Fibroblast of peridontal ligament (primary cell): Measurements from ENCODE around the gene RANBP2.
"Not testable (repeated sequence)": the region's sequence is repeated elsewhere in the genome, so short reads cannot be mapped to it uniquely, and the experiment has no call there.

ENCODE experiments used
- DNase-seq: peaks from one replicate; pipeline ENCODE4 v3.0.0-alpha.2; 2010; ENCODE audit errors: extremely low read depth

The RANBP2 gene

DNA sequence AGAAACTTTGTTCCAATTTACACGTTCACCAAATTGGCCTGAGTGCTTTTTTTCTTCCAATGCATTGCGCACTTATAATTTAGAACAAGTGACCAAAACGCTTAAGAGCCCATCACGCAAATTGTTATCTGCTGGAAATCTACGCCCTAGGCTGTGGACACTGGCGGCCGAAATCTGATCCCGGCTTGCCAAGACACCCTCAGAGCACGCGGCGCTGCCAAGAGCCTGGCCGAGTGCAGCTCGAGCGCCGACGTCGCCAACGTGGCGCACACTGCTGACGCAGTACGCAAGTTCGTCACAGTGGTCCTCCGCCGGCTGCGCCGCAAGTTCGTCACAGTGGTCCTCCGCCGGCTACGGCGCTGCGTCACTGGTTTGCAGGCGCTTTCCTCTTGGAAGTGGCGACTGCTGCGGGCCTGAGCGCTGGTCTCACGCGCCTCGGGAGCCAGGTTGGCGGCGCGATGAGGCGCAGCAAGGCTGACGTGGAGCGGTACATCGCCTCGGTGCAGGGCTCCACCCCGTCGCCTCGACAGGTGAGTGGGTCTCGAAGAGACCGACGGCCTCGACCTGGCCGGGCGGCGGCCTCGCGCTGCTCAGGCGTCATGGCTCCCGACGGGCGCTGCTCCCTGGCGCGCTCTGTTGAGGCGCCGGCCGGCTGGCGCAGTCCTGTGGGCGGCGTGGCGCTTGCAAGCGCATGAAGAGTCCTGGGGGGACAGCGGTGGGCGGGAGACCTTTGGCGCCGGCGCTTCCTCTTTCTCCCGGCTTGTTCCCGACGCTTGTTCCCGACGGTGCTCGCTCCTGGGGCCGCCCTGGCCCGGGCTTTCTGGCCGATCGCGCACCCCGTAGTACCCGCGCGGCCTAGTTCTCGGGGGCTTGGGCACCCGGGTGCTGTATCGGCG, at the start of gene RANBP2:
Gene RANBP2 (plus strand): TSS at position 334 of the 896 bp plus-strand sequence. CDS start 125 bp downstream, at position 459.
- DNase-seq = peak; percentile 99

DNA sequence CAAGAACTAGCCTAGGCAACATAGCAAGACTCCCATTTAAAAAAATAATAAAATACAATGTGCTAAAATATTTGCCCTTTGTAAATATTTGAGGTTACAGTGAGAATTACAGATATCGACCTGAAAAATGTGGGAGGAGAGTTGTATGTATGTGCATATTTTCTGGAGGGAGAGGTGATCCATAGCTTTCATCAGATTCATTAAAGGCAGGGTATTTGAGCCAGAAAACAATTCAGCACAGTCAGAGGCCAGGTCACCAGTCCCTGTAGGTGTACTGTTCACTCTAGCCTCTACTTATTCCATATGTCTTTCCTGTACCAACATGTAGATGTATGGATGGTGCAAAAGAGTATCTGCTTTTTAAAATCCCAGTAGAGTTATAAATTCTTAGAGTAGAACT, 49.0 kb upstream of the RANBP2 start:
- DNase-seq = not testable (repeated sequence)

DNA sequence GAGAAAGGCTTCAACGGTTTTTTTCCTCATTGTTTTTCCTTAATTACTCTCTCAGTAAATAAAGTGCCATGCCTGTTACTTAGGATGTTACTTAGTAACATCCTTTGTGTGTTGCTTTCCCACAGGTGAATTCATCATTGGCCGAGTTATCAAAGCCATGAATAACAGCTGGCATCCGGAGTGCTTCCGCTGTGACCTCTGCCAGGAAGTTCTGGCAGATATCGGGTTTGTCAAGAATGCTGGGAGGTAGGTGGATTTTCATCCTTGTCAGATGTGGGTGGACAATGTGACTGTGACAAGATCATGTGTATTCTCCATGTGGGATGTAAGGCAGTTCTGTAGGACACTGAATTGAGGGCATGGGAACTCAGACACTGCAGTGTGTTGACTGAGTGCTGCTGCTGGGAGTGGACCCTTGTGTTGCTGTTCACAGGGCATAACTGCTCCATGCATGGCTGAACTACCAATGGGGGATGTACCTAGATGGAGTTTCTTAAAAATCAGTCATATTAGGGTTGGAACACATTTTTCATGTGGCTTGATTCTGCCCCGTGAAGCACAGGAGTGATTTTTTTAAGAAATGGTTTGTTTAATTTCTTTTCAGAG, 47.0 kb upstream of the RANBP2 start:
- DNase-seq = not testable (repeated sequence)

- not testable (repeated sequence) for DNase-seq
Observed at GRCh38 chr2:108676522-108676921, 42.8 kb upstream of the RANBP2 start.

- not testable (repeated sequence) for DNase-seq
Observed at GRCh38 chr2:108677239-108677744, 42.0 kb upstream of the RANBP2 start.

DNA sequence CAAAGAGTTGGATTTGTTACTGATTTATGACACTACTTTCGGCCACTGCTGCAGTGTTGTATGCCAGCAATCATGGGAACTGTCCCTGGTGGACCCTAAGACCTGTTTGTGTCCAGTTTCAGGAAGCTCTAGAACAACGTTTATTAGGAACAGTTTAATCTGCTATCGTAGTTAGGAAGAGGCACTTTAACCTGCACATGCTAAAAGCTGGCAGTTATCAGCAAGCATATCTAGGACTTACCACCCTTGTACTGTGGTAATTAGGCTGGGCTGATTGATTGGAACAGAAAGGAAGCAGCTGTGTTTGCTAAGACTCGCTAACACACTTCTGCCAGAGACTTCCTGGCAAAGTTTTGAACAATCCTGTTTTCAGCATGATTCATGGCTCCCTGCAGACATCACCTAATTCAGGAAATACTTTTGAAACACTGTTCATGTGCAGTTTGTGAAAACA, 41.1 kb upstream of the RANBP2 start:
- peak; percentile 64 for DNase-seq

GRCh38 chr2:108680805-108681204, 38.5 kb upstream of the RANBP2 start:
- DNase-seq = not testable (repeated sequence)

- not testable (repeated sequence) for DNase-seq
Observed at GRCh38 chr2:108688818-108689756, 30.2 kb upstream of the RANBP2 start.

DNA sequence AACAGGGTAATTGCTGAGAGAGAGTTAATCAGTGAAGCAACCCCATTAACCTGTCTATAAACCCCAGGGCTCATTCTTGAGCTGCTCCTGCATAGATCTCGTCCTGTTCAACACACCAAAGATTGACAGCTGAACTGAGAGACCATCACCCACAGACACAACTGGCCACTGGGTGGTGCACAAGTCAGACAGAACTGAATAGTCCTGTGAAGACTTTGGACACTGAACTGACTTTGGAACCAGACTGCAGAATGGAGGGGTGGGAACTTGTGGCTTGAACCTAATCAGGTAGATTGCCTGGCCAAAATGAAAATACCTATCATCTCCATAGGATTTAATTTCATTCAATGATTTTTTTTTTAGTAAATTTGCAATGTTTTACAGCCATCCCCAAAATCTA, 29.3 kb upstream of the RANBP2 start:
- DNase-seq = not testable (repeated sequence)

DNA sequence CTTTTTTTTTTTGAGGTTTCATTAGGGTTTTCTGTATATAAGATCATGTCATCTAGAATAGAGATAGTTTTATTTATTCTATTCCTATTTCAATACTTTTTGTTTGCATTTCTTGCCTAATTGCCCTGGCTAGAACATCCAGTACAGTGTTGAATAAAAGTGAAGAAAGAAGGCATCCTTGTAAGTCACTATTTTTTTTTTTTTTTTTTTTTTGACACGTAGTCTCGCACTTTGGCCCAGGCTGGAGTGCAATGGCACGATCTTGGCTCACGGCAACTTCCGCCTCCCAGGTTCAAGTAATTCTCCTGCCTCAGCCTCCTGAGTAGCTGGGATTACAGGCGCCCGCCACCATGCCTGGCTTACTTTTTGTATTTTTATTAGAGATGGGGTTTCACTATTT, 27.8 kb upstream of the RANBP2 start:
- no peak for DNase-seq

- DNase-seq = no peak
Observed at GRCh38 chr2:108701208-108701607, 18.1 kb upstream of the RANBP2 start.

GRCh38 chr2:108701806-108702205, 17.5 kb upstream of the RANBP2 start:
- DNase-seq = no peak

- no peak for DNase-seq
Observed at GRCh38 chr2:108704871-108705270, 14.4 kb upstream of the RANBP2 start.

DNA sequence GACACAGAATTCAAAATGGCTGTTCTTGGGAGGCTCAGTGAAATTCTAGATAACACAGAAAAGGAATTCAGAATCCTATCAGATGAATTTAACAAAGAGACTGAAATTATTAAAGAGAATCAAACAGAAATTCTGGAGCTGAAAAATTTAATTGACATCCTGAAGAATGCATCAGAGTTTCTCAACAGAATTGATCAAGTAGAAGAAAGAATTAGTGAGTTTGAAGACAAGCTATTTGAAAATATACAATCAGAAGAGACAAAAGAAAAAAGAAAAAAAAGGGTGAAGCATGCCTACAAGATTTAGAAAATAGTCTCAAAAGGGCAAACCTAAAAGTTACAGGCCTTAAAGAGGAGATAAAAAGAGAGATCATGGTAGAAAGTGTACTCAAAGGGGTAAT, 12.0 kb upstream of the RANBP2 start:
- DNase-seq = no peak

- not testable (repeated sequence) for DNase-seq
Observed at GRCh38 chr2:108716971-108717370, 2.3 kb upstream of the RANBP2 start.

- peak; percentile 5 for DNase-seq
Observed at GRCh38 chr2:108726048-108726447, 6.8 kb downstream of the RANBP2 start.

- DNase-seq = not testable (repeated sequence)
Observed at GRCh38 chr2:108734656-108735055, 15.4 kb downstream of the RANBP2 start.

DNA sequence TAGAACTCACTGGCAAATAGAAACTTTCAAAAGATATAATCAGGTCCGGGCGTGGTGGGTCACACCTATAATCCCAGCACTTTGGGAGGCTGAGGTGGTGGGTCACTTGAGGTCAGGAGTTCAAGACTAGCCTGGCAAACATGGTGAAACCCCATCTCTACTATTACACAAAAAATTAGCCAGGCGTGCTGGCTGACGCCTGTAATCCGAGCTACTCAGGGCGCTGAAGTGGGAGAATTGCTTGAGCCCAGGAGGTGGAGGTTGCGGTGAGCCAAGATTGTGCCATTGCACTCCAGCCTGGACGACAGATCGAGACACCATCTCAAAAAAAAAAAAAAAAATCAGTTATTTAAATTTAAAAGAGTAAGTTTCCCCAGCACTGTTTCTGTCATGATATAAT, 38.7 kb downstream of the RANBP2 start:
- DNase-seq = not testable (repeated sequence)

- not testable (repeated sequence) for DNase-seq
Observed at GRCh38 chr2:108762618-108763017, 43.3 kb downstream of the RANBP2 start.

DNA sequence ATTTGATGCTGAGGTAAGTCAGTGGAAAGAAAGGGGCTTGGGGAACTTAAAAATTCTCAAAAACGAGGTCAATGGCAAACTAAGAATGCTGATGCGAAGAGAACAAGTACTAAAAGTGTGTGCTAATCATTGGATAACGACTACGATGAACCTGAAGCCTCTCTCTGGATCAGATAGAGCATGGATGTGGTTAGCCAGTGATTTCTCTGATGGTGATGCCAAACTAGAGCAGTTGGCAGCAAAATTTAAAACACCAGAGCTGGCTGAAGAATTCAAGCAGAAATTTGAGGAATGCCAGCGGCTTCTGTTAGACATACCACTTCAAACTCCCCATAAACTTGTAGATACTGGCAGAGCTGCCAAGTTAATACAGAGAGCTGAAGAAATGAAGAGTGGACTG, 47.4 kb downstream of the RANBP2 start:
- not testable (repeated sequence) for DNase-seq

DNA sequence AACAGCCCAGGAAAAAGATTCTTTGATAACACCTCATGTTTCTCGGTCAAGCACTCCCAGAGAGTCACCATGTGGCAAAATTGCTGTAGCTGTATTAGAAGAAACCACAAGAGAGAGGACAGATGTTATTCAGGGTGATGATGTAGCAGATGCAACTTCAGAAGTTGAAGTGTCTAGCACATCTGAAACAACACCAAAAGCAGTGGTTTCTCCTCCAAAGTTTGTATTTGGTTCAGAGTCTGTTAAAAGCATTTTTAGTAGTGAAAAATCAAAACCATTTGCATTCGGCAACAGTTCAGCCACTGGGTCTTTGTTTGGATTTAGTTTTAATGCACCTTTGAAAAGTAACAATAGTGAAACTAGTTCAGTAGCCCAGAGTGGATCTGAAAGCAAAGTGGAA, 48.6 kb downstream of the RANBP2 start:
- not testable (repeated sequence) for DNase-seq

- DNase-seq = no peak
Observed at GRCh38 chr2:108776475-108776874, 57.2 kb downstream of the RANBP2 start.
